GM13977 (cell line): ENCODE data around the gene POGLUT2.

Source experiments
- DNase-seq: peaks from one replicate; pipeline ENCODE4 v3.0.0; 2012; ENCODE audit warnings: low spot score
- CTCF ChIP-seq: IDR thresholded peaks from 2 replicates; pipeline ENCODE4 v1.5.1; 2012; ENCODE audit warnings: mild to moderate bottlenecking, control low read depth; ENCODE audit not compliant: insufficient read depth; ENCODE audit errors: extremely low read depth, missing control alignments
- in situ Hi-C: fragments of 300-500 bp; cut with MboI; formaldehyde crosslinking; loops from one replicate; pipeline ENCODE4 v1.12.0; 2022; ENCODE audit warnings: low sequenced_read_pairs, low pct_unique_long_range_greater_than_20kb, mixed read lengths, inconsistent platforms; ENCODE audit not compliant: unreplicated experiment

POGLUT2 gene

GRCh38 chr13:102839462-102839861, 40.7 kb upstream of the POGLUT2 start:
- no peak for DNase-seq
- TF ChIP-seq CTCF = no peak
- in situ Hi-C loops = no loop called here

GRCh38 chr13:102838982-102839381, 40.2 kb upstream of the POGLUT2 start:
- TF ChIP-seq CTCF = no peak
- in situ Hi-C loops = no loop called here
- DNase-seq = no peak

DNA sequence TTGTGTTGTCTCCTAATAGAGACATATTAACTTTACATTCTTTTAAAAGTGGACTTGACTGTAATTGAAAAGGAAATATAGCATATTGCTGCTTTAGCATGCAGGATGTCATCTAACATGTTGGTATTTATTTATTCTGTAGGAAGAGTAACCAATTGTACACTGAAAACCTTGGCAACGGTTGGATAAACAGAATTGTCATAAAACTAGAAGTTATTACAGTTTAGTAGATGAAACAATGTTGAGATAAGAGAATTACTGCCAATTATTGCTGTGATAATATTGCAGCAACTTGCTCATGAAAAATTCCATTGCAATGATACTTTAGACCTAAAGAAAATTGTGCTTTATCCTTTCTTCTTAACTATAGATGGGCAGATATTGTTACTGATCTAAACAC, 39.5 kb upstream of the POGLUT2 start:
- in situ Hi-C loops = no loop called here
- no peak for DNase-seq
- no peak for TF ChIP-seq CTCF

- no peak for TF ChIP-seq CTCF
- in situ Hi-C loops = no loop called here
Observed at GRCh38 chr13:102836471-102836870, 37.7 kb upstream of the POGLUT2 start.

GRCh38 chr13:102830646-102831045, 31.9 kb upstream of the POGLUT2 start:
- in situ Hi-C loops = no loop called here
- DNase-seq = no peak
- no peak for TF ChIP-seq CTCF

More at GRCh38 chr13:102836471-102836870, 37.7 kb upstream of the POGLUT2 start:
- no peak for DNase-seq

GRCh38 chr13:102825921-102826706, 27.3 kb upstream of the POGLUT2 start:
- no peak for TF ChIP-seq CTCF
- DNase-seq = no peak
- in situ Hi-C loops = no loop called here
